Anterior cingulate cortex (tissue), 58 donors: ENCODE results near the gene CABLES2.

Experiments
- DNase-seq, 58 donors: peaks; one replicate each; lab custom pipeline; 2025; lab: John Stamatoyannopoulos, UW

Gene CABLES2, protein sequence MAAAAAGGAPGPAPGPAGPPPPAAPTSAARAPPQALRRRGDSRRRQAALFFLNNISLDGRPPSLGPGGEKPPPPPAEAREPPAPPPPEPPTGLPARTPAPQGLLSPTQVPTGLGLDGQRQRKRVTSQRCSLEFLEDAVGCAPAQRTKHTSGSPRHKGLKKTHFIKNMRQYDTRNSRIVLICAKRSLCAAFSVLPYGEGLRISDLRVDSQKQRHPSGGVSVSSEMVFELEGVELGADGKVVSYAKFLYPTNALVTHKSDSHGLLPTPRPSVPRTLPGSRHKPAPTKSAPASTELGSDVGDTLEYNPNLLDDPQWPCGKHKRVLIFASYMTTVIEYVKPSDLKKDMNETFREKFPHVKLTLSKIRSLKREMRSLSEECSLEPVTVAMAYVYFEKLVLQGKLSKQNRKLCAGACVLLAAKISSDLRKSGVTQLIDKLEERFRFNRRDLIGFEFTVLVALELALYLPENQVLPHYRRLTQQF

DNA sequence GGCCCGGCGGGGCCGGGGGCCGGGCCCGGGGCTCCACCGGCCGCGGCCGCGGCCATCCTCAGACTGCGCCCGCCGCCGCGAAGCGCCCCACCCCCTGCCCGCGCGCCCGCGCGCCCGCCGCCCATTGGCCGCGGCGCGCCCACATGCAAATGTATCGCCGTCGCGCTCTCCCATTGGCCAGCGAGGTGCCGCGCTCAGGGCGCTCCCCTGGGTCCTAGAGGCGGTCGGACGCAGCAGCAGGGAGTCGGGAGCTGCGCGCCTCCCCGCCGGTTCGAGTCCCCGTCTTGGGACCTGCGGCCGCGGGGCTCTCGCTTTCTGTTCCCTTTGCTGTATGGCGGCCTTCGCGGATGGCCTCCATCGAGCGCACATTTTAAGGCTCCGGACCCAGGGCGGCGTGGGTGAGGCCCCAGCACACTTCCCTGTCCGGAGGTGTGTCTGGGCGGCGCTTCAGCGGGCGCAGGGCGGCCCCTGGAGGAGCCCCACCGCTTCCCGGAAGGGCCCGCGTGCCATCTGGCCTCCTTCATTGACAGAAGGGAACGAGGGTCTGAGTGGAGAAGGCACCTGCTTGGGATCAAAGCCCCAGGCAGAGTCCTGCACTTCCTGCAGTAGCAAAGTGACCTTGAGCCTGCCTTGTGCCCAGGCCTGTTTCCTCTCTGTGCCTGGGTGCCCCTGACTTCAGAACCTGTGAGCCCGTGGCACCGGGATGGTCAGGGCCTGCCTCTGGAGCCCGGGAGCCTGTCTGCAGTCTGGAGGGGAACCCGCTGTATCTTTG, at the start of gene CABLES2:
CABLES2 (minus strand) TSS at position 65 of the 772 bp plus-strand sequence; CDS start at position 56, 9 bp downstream.
- DNase-seq: peak; percentile 20 to 94 (median 88)

DNA sequence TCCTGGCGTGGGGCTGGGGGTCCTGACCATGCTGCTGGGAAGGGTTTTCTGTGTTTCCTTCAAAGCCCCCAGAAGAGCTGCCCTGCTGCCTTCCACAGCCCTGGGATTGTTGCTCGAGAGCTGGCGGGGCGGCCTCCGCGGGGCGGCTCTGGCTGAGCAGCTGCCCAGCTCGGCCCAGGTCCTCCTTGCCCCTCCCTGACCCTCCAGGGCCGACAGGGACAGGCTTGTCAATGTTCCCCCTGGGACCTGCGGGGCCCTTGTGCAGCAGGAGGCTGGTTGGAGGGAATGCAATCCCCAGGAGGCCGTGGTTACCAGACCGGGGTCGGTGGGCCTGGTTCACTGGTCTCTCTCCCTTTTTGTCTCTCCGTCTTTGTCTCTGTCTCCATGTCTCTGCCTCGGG, 48.8 kb upstream of the CABLES2 start:
- DNase-seq: no peak

DNA sequence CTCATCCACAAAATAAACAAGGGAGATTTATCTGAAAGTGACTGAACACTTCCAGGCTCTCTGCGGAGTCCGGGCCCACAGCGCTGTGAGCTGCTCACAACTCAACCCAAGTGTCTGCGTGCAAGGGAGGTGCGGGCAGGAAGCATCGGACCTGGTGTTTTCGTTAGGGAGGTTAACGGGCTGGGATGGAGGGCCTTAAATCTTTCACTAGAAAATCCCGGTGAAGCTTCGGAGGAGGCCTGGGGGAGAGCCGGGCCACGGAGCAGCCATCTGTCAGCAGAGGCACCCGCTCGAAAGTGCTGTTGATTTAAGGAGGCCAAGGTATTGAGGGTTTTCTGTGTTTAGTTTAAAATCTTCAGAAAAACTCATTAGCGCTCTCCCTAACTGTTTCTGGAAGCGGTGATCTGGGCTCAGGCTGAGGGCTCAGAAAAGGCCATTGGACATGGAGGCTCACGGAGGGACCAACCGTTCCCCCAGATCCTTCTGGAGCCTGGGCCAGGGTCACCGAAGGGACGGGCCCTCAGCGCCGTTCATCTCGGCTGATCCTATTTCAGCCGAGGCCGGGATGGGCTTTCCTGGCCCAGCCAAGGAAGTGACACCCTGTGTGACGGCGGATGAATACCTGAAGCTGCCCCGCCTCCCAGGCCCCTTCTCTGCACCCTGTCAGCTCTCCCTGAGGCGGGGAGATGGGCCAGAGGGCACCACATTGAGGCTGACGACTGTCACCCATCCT, 48.0 kb upstream of the CABLES2 start:
- DNase-seq: no peak

DNA sequence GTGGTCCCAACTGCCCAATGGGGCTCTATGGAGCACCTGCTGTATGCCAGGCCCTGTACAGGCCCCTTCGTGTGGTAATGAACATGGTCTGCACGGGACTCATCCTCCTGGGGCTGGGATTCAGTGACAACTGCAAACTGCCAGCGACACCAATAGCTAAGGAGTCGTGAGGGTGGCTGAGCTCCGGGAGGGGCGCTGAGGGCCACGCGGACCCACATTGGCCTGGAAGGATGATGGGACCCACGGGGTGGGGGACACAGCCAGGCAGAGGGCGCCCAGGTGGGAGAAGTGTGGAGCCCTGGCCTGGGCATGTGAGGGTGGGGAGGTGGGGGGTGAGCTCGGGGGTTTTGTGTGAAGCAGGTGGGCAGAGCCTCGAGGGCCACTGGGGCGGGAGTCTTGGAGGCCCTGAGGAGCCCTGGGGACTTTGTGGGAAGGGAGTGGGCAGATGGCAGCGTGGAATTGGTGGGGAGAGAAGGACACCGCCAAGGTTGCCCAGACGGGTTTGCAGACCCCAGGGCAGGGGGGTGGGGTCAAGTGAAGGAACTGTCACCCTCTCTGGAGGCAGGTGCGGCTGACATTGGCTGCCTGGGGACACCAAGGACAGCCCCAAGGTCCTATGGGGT, 46.2 kb upstream of the CABLES2 start:
- no peak for DNase-seq

DNA sequence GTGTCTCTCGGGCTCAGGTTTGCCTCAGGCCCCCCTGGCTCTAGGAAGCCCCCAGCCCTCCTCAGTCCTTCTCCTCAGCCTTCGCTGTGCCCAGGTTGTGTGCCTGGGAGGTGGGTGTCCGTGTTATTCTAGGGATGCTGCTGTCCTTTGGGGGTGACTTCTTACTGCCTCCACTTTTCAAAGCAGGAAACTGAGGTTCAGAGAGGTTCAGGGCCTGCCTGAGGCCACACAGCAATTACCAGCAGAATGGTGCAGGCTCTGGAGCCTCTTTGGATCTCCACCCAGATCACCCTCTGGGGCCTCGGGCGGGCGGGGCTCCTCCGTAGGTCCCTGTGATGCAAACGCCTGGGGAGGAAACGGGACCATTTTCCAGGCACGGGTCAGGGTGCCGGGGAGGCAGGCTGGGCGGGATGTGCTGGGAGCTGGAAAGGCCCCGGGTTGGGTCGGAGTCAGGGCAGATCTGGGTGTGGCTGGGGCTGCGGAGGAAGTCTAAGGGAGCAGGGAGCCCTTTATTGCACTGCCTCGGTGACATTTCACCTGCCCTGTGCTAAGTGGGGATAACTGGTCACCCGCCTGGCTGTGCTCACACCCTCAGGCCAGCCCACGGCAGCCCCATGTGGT, 45.5 kb upstream of the CABLES2 start:
- DNase-seq: no peak

DNA sequence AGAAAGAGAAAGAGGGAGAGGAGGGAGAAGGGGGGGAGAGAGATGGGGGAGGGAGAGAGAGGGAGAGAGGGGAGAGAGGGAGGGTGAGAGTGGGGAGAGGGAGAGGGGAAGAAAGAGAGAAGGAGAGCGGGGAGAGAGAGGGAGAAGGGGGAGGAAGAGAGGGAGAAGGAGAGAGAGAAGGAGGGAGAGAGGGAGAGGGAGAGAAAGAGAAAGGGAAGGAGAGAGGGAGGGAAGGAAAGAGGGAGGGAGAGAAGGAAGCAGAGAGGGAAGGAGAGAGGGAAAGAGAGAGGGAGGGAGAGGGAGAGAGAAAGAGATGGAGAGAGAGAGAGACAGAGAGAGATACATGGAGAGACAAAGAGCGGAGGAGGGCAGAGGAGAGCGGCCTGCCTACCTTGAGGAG, 44.9 kb upstream of the CABLES2 start:
- no peak for DNase-seq

DNA sequence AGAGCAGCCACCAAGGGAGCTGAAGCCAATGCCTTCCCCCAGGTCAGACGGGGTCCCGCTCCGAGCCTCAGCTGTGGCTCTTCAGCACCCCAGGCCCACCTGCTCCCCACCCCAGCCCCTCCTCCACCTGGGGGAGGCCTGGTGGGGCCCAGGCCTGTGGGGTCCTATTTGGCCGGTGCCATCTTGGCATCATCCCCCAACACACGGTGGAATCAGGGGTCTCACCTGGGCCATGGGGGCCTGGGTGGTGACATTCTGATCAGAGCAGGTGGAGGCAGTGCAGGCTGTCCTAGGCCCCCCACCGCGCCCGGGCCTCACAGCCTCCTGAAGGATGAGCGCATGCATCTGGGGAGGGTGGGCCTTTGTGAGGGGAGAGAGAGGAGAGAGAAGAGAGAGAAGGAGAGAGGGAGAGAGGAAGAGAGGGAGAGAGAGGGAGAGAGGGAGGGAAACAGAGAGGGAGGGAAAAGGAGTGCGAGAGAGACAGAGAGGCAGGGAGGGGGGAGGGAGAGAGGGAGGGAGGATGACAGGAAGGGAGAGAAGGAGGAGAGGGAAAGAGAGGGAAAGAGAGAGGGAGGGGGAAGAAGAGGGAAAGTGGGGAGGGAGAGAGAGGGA, 44.2 kb upstream of the CABLES2 start:
- no peak for DNase-seq

DNA sequence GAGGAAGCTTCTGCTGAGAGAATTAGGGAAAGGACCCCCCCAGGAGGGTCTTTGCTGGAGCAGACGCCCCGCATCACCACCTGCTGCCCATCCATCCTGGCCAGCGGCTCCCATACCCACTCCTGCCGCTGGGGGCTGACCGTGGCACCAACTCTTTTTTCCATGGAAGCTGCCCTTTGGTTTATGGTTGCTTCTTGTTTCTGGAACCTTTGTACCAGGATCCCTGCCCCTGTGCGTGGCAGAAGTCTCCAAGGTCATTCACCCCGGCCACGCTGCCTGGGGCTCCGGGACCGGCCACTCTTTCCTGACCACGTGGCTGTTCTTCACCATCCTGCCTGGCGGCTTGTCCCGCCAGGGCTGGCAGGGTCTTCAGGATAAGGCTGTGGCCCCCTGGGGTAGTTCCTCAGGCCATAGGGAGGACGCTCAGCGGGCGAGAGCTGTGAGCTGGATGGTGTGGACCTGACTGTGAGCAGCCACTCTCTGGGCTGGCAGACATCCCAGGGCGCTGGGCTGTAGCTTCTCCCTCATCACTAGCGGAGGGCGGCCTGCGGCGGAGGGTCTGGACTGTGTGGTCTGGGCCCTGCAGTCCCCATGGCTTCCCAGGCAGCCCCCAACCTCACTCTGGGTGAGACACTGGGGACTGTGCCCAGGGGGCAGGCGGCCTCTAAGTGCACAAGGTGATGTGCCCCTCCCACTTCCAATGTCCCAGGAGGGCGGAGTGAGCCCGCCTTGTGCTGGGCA, 43.0 kb upstream of the CABLES2 start:
- DNase-seq: no peak

DNA sequence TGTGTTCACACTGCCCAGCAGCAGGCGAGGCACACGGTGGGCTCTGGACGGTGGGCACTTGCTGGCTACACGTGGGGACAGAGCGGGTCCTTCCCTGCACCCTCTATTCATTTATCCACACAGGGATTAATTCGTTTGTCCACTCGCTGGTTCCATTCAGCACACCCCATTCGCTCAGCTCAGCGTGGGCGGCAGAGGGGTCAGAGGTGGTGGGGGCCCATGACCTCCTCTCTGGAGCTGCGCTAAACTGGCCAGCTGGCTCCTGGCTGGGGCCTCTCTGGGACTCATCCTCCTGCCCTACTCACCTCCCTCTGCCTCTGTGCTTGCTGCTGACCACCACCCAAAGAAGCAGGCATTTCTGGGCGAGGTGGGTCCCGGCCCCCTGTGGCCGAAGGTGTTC, 41.7 kb upstream of the CABLES2 start:
- no peak for DNase-seq

DNA sequence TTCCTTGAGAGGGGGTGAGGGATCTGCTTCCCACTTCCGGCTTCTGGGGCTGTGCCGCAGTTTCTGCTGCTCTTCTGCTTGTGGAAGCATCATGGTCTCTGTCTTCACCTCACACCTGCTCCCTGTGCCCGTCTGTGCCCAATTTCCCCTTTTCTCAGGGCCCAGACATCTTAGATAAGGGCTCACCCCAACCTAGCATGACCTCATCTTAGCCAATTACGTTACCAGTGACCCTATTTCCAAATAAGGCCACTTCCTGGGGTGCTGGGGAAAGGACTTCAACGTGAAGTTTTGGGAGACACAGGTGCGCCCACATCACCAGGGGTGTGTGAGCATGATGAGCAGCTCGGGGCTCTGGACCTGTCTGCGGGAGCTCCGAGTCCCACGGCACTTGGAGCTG, 41.0 kb upstream of the CABLES2 start:
- DNase-seq: no peak

DNA sequence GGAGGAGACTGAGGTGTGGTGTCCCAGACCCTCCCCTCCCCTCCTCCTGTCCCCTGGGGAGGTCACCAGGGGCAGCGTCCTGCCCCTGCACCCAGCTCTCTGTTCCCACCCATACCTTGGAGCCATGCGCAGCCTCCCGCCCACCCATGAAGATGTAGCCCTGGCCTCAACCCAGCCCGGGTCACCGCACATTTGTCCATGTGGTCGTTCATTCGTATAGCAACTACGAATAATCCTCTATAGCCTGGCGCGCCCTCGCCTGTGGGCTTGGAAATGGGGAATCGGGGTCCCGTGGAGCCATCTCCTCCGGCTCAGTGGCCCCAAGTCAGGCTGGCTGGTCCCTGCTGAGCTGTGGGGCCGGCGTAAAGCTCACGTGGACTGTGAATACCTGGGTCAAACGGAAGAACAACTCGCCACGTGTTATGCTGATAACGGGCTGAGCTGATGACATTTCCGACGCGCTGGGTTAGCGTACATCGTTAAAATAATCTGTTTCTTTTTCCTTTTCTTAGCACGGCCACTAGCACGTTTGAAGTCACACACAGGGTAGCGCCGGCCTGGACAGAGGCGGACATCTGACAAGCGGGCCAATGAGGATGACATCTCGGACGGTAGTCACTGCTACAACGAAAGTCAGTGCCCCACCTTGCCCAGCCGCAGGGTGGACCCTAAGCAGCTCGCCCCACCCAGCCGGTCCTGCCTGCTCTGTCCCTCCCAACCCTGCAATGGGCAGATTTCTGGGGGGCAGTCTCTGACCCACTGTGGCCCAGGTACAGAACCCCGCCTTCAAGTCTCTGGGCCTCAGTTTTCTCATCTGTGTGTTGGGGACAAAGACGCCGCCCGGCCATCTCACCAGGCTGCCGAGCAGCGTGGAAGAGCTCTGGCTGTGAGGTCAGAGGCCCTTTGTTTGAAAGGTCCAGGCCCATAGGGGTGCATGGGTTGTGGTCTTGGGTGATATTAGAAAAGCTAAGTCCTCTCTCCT, 40.1 kb upstream of the CABLES2 start:
- DNase-seq: no peak

DNA sequence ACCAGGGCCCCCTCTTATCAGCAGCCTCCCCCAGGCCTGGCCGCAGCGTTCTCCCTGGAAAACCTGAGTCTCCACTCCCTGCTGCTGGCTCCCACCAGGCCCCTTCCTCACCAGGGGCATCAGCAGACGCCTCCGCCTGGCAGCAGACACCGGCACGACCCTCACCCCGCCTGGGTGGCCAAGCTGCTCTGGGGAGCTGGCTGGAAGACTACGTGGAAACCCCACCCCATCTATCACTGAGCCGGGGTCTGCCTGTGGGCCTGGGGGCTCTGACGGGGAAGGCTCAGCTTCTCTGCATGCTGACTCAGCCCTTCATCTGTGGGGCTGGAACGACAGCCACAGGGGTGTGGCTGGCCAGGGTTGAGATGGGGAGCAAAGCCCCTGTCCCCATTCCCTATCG, 39.4 kb upstream of the CABLES2 start:
- DNase-seq: no peak

DNA sequence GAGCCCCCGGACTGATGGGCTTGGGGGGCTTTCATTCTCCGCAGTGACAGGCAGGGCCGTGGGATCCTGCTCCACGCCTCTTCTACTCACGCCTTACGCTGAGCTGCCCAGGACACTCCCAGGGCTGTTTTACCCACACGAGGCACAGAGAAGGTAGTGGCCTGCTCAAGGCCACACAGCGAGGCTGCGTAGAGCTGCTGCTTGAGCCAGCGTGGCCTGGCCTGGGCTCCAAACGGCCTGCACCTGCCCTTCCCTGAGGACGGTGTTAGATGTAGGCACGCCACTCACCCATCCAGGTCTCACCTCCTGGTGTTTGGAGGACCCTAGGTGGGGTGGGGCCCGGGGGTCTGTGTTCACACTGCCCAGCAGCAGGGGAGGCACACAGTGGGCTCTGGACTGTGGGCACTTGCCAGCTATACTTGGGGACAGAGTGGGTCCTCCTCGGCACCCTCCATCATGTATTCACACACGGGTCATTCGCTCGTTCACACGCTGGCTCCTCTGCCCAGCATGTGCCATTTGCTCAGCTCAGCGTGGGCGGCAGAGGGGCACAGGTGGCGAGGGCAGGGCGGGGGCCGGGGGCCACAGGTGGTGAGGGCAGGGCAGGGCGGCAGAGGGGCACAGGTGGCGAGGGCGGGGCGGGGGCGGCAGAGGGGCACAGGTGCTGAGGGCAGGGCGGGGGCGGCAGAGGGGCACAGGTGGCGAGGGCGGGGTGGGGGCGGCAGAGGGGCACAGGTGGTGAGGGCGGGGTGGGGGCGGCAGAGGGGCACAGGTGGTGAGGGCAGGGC, 38.7 kb upstream of the CABLES2 start:
- DNase-seq: no peak

DNA sequence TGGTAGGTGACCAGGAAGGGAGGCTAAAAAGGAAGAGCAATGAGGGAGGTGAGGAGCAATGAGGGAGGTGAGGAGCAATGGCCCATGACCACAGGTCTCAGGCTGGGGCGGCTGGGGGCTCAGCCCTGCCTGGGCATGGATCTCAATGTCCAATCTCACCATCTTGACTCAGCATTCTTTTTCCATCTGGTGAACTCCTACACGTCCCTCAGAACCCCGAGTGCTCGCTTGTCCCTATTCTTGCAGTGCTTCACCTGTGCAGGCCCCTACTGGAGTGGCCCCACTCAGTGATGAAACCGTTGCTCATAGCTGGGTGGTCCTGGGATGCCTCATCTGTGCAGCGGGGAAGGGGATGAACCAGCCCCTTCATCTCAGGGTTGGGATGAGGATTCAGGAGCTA, 37.2 kb upstream of the CABLES2 start:
- DNase-seq: no peak

DNA sequence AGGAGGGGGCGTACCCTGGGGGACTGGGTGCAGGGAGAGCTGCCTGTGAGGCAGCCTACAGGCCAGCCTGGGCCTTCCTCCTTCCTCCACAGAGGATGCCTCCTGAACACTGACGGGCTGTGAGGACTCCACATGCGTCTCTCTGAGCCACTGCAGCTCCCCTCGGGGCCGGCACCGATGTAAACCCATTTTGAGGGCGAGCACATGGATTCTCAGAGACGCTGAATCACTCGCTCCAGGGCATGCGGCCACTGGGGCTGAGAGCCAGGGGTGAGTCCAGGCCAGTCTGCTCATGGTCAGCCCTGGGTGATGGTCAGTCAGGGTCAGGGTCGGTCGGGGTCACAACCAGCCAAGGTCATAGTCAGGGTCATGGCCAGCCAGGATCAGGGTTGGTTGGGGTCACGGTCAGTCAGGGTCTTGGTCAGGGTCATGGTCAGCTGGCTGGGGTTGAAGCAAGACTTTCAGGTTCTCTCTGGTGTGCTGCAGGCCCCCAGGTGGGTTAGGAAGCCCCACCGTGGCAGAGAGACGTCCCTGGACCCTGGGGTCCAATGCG, 35.0 kb upstream of the CABLES2 start:
- DNase-seq: no peak

DNA sequence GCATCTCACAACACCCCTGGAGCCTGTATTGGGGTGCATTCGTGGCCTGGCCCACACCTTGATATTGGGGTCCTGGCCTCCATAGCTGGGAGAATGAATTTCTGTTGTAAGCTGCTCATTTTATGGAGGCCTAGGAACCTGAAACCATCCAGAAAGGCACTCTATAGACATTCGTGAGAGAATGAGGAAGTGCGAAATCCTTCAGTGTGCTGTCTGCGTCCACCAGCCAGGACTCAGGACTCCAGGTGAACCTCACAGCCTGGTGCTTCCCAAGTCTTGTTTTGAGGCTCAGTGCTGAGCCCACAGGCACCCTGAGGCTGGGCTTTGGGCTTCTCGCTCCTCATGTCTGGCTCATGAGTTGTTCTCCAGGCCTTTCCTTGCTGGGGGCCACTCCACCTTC, 32.1 kb upstream of the CABLES2 start:
- DNase-seq: no peak

DNA sequence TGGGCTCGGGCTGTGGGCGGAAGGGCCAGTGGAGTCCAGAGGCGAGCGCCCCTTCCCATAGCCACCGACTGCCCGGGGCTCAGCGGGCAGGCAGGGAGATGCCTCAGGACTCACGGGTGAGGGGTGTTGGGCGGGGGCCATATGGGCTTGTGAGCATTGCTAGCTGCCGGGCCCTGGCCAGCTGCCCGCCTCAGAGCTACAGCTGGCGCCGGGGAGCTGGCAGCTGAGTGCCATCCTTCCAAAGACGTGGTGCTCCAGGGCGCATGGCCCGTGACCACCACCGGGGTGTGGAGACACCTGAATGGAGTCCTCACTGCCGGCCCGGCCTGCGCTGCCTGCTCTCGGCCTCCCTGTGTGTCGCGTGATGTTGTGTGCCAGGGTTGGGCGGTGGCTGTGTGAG, 30.8 kb upstream of the CABLES2 start:
- peak in 2 of 58 donors; percentile 15 to 18 for DNase-seq
